HG03280 (cell line): ENCODE data around the gene MCRIP1.

ENCODE experiments used
- ATAC-seq: cut with Tn5 transposase; IDR thresholded peaks from one replicate; pipeline ENCODE4 v1.9.1; 2021; ENCODE audit warnings: mild to moderate bottlenecking, moderate library complexity; ENCODE audit not compliant: unreplicated experiment

Gene MCRIP1

GRCh38 chr17:81822996-81823819, 9.9 kb downstream of the MCRIP1 start:
- ATAC-seq: no peak

DNA sequence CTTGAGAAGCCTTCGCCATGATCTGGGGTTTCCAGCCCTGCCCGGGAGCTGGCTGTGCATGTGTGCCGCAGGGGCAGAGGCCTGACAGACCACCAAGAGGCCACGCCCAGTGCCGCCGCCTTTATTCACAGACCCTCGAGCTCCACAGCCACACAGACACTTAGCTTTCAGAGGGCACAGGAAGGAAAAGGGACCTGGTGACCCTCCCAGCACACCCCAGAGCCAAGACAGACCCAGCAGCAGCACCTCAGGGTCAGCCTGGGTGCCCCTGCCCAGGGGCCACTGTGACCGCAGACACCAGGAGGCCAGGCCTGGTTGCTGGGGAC, 10.8 kb downstream of the MCRIP1 start:
- ATAC-seq: no peak

GRCh38 chr17:81821603-81822311, 11.3 kb downstream of the MCRIP1 start:
- ATAC-seq: no peak

DNA sequence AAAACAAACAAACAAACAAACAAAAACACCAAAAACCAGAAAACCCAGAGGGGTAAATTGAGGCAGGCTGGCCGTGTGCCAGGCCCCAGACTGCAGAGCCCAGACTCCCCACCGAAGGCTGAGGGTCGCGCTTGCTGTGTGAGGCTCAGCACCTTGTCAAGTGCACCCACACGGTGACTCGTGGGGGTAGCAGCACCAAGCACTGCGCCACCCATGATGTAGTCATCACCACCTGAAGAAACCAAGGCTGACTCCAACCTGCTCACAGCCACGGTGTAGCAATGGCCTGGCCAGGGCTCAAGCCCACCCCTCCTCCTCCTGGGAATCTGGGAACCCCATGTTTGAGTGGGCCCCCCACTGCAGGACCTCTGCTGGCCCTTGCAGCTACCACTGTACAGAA, 11.9 kb downstream of the MCRIP1 start:
- no peak for ATAC-seq

- ATAC-seq: no peak
Measured at GRCh38 chr17:81819708-81820107, 13.4 kb downstream of the MCRIP1 start.

DNA sequence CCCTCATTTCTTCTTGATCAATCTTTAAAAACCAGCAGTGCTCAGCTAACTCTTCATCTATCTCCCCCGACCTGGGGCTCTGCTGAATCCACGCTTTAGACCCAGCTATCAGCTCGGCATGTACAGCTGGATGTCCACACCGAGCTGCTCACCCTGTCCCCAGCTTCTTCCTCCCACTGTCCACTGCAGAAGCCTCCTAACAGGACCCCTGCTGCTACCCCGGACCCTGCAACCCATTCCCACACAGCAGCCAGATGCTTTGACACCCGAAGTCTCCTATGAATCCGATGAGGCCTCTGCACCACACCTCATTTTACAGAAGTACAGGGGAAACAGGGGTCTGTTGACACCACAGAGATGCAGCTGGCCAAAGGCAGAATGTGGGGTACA, 15.3 kb downstream of the MCRIP1 start:
- no peak for ATAC-seq

DNA sequence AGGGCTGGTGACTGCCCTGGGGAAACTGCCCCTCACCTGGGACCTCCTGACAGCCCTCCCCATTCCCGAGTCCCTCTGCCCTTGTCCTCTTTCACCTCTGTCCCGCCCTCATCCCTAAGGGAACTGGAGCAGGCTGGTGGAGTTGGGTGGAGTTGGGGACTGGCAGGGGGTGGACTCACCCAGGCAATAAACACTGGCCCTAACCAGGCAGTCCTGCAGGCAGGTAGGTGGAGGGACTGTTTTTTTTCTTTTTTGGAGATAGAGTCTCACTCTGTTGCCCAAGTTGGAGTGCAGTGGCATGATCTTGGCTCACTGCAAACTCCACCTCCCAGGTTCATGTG, 17.5 kb downstream of the MCRIP1 start:
- ATAC-seq: no peak

- ATAC-seq: no peak
Measured at GRCh38 chr17:81814748-81815645, 18.1 kb downstream of the MCRIP1 start.

DNA sequence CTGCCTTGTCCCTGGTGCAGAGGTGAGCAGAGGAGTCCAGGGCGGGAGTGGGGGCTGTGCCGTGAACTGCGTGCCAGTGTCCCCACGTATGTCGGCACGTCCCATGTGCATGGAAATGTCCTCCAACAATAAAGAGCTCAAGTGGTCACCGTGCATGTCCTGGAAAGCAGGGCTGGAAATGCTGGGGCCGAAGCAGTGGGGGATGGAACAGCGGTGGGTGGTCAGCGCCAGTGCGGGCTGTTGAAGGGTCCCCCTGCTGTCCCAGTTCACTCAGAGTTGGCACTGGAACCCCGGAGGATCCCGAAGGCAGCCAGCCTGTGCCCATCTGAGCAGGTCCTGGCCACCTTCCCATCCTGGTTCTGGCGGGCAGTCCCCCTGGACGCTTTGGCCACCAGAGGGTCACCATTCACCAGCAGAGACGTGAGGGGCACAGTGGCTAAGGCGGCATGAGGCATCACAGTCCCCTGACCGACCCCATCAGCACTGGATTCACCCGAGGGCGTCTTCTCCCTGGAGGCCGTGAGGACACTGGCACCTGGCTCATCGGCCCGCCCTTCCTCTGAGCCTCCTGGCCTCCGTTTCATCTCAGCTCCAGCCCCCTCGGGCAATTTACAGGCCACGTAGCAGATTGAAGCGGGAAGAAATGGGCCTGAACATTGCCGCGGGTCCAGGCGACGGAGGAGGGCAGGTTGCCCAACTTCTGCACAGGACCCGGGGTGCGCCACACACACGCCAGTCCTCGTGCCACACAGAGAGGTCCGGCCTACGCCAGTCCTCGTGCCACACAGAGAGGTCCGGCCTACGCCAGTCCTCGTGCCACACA, 19.0 kb downstream of the MCRIP1 start:
- no peak for ATAC-seq

DNA sequence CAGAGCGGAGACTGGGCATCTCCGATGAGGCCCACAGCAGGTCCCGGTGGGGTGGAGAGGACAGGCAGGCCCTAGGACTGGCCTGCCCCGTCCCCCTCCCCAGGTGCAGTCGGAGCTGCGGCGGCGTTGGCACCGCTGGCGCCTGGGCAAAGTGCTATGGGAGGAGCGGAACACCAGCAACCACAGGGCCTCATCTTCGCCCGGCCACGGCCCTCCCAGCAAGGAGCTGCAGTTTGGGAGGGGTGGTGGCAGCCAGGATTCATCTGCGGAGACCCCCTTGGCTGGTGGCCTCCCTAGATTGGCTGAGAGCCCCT, 19.8 kb downstream of the MCRIP1 start:
- no peak for ATAC-seq

GRCh38 chr17:81812571-81813370, 20.3 kb downstream of the MCRIP1 start:
- ATAC-seq: no peak

DNA sequence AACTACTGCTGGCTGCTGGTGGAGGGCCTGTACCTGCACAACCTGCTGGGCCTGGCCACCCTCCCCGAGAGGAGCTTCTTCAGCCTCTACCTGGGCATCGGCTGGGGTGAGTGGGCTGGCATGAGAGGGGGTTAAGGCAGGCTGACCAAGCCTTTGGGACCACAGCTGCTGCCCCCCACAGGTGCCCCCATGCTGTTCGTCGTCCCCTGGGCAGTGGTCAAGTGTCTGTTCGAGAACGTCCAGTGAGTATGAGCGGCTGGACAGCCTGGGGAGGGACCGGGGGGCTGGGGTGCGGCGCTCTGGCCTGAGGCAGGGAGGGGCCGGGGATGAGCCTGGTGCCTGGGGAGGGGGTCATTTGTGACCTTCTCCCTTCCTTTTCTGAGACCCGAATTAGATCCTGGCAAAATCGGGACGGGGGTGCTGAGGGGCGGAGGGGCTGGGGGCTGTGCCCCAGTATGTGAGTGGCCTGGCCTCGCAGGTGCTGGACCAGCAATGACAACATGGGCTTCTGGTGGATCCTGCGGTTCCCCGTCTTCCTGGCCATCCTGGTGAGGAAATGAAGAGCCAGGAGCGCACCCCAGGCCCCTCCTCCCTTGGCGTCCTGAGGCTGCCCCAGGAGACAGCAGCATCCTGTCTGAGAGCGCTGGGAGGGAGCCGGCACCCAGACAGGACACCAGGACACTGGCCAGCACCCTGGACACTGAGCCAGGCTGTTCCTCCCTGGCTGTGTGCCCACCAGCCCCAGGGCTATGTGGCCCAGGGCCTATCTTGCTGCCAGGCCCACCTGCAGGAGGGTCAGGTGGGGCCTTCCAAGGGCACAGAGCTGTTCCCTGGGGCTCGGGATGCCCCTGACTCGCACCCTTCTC, 21.2 kb downstream of the MCRIP1 start:
- ATAC-seq: no peak

GRCh38 chr17:81810892-81811704, 22.0 kb downstream of the MCRIP1 start:
- ATAC-seq: no peak

DNA sequence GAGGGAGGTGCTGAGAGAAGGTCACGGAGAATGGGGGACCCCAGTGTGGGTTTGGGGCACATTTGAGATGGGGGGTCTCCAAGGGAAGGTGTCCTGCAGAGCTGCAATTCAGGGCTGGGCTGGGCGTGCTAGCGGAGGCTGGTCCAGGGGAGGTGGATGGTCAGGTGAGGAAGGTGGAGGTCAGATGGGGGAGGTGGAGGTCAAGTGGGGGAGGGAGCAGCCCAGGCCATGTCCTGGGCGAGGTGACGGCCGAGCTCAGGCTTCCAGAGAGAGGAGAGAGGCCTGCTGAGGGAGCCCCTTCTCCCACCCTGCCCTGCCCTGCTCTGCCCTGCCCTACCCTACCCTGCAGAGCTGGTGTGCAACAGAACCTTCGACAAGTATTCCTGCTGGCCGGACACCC, 22.6 kb downstream of the MCRIP1 start:
- no peak for ATAC-seq

DNA sequence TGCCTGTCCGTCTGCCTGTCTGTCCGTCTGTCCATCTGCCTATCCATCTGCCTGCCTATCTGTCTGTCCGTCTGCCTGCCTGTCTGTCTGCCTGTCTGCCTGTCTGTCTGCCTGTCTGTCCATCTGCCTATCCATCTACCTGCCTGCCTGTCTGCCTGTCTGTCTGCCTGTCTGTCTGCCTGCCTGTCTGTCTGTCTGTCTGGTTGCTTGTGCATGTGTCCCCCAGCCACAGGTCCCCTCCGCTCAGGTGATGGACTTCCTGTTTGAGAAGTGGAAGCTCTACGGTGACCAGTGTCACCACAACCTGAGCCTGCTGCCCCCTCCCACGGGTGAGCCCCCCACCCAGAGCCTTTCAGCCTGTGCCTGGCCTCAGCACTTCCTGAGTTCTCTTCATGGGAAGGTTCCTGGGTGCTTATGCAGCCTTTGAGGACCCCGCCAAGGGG, 23.5 kb downstream of the MCRIP1 start:
- no peak for ATAC-seq

- ATAC-seq: no peak
Measured at GRCh38 chr17:81808778-81809555, 24.1 kb downstream of the MCRIP1 start.

- ATAC-seq: no peak
Measured at GRCh38 chr17:81807839-81808238, 25.3 kb downstream of the MCRIP1 start.
